AG10803 (cell line): Measurements from ENCODE around the gene B3GNT9.

Experiments
- DNase-seq: peaks from one replicate; pipeline ENCODE4 v3.0.0; 2010; ENCODE audit warnings: low read depth
- H3K4me3 ChIP-seq: 2 replicates; pipeline ENCODE4 v1.5.1; 2011; ENCODE audit warnings: mild to moderate bottlenecking, low read length, control low read depth
- CTCF ChIP-seq: conservative IDR thresholded peaks from 2 replicates; pipeline ENCODE4 v1.5.1; 2011; ENCODE audit warnings: mild to moderate bottlenecking, low read length, control low read depth, inconsistent platforms

Gene B3GNT9

GRCh38 chr16:67120025-67120424, 30.8 kb downstream of the B3GNT9 start:
- H3K4me3 ChIP-seq = no peak overlapping the region
- TF ChIP-seq CTCF = no peak
- no peak for DNase-seq

- DNase-seq = no peak
- TF ChIP-seq CTCF = no peak
- H3K4me3 ChIP-seq = no peak overlapping the region
These were observed 33.1 kb downstream of the B3GNT9 start for GRCh38 chr16:67117716-67118115.

- peak; percentile 20 for DNase-seq
- no peak for TF ChIP-seq CTCF
- H3K4me3 ChIP-seq = no peak overlapping the region
These were observed 34.1 kb downstream of the B3GNT9 start for GRCh38 chr16:67116388-67117311.

GRCh38 chr16:67115639-67116038, 35.2 kb downstream of the B3GNT9 start:
- peak; percentile 91 for DNase-seq
- no peak overlapping the region for H3K4me3 ChIP-seq
- no peak for TF ChIP-seq CTCF

GRCh38 chr16:67114793-67115192, 36.0 kb downstream of the B3GNT9 start:
- no peak for TF ChIP-seq CTCF
- DNase-seq = peak; percentile 13
- no peak overlapping the region for H3K4me3 ChIP-seq

GRCh38 chr16:67112591-67113399, 38.0 kb downstream of the B3GNT9 start:
- no peak overlapping the region for H3K4me3 ChIP-seq
- no peak for TF ChIP-seq CTCF
- no peak for DNase-seq
